ENCODE results near the gene PLEKHG4B. TPM values are rescaled to one million over a fixed set of nuclear protein-coding genes. Genes with fewer than 3 reads are reported as not detected.
"Not testable (repeated sequence)": the region's sequence is repeated elsewhere in the genome, so short reads cannot be mapped to it uniquely, and the experiment has no call there.

PLEKHG4B gene
- total and polyA plus RNA-seq, 2 of the 8 experiments (the other 6 are each of a cell fraction or from before 2014, with no cell fraction given) = 31.1 to 43.6 TPM

DNA sequence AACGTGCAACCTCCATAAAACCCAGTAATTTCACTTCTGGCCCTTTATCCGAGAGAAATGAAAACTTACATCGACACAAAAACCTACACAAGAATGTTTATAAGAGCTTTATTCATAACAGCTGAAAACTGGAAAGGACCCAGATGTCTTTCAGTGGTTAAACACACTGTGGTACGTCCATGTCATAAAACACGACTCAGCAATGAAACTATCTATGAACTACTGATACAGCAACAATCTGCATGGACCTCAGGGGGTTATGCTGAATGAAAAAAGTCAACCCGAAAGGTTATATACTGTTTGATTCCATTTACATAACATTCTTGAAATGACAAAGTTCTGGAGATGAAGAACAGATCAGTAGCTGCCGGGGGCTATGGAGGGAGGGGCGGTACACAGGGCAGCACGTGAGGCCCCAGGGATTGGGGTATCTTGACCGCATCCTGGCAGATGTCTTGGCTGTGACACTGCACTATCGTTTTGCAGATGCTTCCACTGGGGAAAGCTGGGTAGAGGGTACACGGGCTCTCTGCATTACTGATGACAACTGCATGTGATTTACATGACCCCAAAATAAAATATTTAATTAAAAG, 121.9 kb downstream of the PLEKHG4B start (continued):
- TF ChIP-seq HDAC2 (IDR thresholded peaks at IDR 0.05; ENCODE audit: borderline replicate concordance in 1 of 2, low read depth in 2 of 2, low read length in 2 of 2) = no peak

DNA sequence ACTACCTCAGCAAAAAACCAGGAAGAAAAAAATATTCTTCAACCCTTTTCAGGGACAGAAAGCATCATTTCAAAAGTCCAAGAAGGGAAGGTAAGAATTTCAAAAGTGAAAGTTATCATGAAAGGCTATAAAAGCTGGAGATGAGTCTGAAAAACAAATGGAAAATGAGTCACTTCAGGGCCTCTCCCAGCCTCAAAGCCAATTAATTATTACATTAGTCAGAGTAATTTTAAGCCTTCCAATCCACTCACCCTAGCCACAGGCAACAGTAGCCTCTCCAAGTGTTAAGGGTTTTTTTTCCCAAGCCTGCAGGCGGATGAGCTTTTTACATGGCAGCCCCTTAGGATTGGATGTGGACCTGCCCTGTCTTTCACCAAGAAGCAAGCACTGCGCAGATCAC, 123.3 kb downstream of the PLEKHG4B start:
- H4K91ac ChIP-seq (replicated peaks; ENCODE audit: insufficient read length, low read length); H2BK12ac ChIP-seq (ENCODE audit: low read depth, low read length); H3K23ac ChIP-seq (ENCODE audit: insufficient read length); H3K27me3 ChIP-seq (replicated peaks in 1 of 4; ENCODE audit: control insufficient read depth in 3 of 4, extremely low read depth in 1 of 4, insufficient read depth in 3 of 4, low read length in 3 of 4); H2BK120ac ChIP-seq (replicated peaks; ENCODE audit: low read depth, low read length); H3K4ac ChIP-seq (replicated peaks; ENCODE audit: insufficient read length, low read depth, low read length); H3K4me2 ChIP-seq (ENCODE audit: insufficient read depth in 1 of 2, low read depth in 2 of 2, low read length in 2 of 2); H2AFZ ChIP-seq (ENCODE audit: low read length); H3K9me3 ChIP-seq (ENCODE audit: insufficient read depth in 2 of 2, low read depth in 1 of 2, low read length in 1 of 2); H2BK15ac ChIP-seq (ENCODE audit: low read length); H3K23me2 ChIP-seq (ENCODE audit: low read depth, low read length); POLR2A ChIA-PET (ENCODE audit: partially characterized antibody); H3K14ac ChIP-seq (ENCODE audit: insufficient read length); DNase-seq (ENCODE audit: low read depth in 1 of 2, low spot score in 2 of 2); H2BK5ac ChIP-seq (ENCODE audit: low read depth, low read length); H3K9ac ChIP-seq (replicated peaks in 1 of 4; ENCODE audit: extremely low read depth in 1 of 4, low read depth in 3 of 4, low read length in 3 of 4); H4K5ac ChIP-seq (ENCODE audit: insufficient read length, low read depth, low read length); H3K18ac ChIP-seq (ENCODE audit: extremely low read depth, low read length); H3K4me1 ChIP-seq (replicated peaks in 1 of 4; ENCODE audit: control insufficient read depth in 3 of 4, insufficient read depth in 4 of 4, low read length in 3 of 4); H3K79me1 ChIP-seq (ENCODE audit: low read depth, low read length); CTCF ChIA-PET (ENCODE audit: partially characterized antibody); H3K4me3 ChIP-seq (ENCODE audit: extremely low read depth in 1 of 4, insufficient read depth in 2 of 4, low read depth in 3 of 4, low read length in 4 of 4); H2BK20ac ChIP-seq (ENCODE audit: low read length); H4K8ac ChIP-seq (ENCODE audit: extremely low read depth, insufficient read depth, low read length); H4K20me1 ChIP-seq (replicated peaks in 1 of 2; ENCODE audit: control insufficient read depth in 1 of 2, insufficient read depth in 2 of 2, low read length in 2 of 2); H3K56ac ChIP-seq (replicated peaks; ENCODE audit: insufficient read length, low read depth, low read length); H3K27ac ChIP-seq (ENCODE audit: low read depth, low read length); H3K36me3 ChIP-seq (ENCODE audit: control insufficient read depth in 2 of 4, insufficient read depth in 4 of 4, low read length in 3 of 4); FAIRE-seq; H2AK5ac ChIP-seq (ENCODE audit: low read depth, low read length): not testable (repeated sequence)
- WGBS, 2 experiments (ENCODE audit: extremely low coverage in 1 of 2, insufficient coverage in 1 of 2, insufficient read length in 1 of 2, insufficient replicate concordance in 2 of 2, low coverage in 1 of 2, low lambda C conversion rate in 2 of 2, missing lambda C conversion rate in 1 of 2) = 100% methylated on average over 1 of the region's 2 CpGs; no CpG with 5 or more reads in 1 of the 2 experiments
- H3K79me2 ChIP-seq (ENCODE audit: control insufficient read depth in 1 of 2, insufficient read depth in 2 of 2, low read length in 2 of 2) = peaks cover 4 to 26% of the 10 kb centered on the region in 2 experiments; a peak in 3 of 4 replicates
